Activated T-helper 2 cell treated with anti-CD3 and anti-CD28 coated beads, Interferon-gamma antibody, Interleukin-2, Interleukin-4, amounts not matched to agents 10 μg/mL and 5 μg/mL and 100 μg/mL, durations not matched to agents 14 hours and 24 hours and 36 hours (primary cell): ENCODE results near the gene CCNG1. TPM values are rescaled to one million over a fixed set of nuclear protein-coding genes. Genes with fewer than 3 reads are reported as not detected.
"Not testable (repeated sequence)": the region's sequence is repeated elsewhere in the genome, so short reads cannot be mapped to it uniquely, and the experiment has no call there.

Experiments
- DNase-seq: peaks from one replicate; pipeline ENCODE4 v3.0.0; 2021; ENCODE audit warnings: low spot score
- H3K27ac Mint-ChIP-seq: one replicate; pipeline ENCODE4 v1.8.0; 2021; ENCODE audit warnings: mixed read lengths
- H3K27me3 Mint-ChIP-seq: one replicate; pipeline ENCODE4 v1.8.0; 2021; ENCODE audit warnings: low read depth, mixed read lengths
- H3K36me3 Mint-ChIP-seq: one replicate; pipeline ENCODE4 v1.8.0; 2021; ENCODE audit warnings: low read depth, mixed read lengths
- H3K4me1 Mint-ChIP-seq: one replicate; pipeline ENCODE4 v1.8.0; 2021; ENCODE audit warnings: low read depth, mixed read lengths
- H3K4me3 Mint-ChIP-seq: one replicate; pipeline ENCODE4 v1.8.0; 2021; ENCODE audit warnings: low read depth, mild to moderate bottlenecking, moderate library complexity, mixed read lengths
- H3K9me3 Mint-ChIP-seq: one replicate; pipeline ENCODE4 v1.8.0; 2021; ENCODE audit warnings: mixed read lengths
- intact Hi-C: fragments of 100-400 bp; cut with micrococcal nuclease; formaldehyde crosslinking; loops from one replicate; pipeline ENCODE4 v1.15.1; 2023
- total RNA-seq: library from RNA; stranded (reverse); gene quantifications from 2 replicates; pipeline ENCODE4 v1.2.3, GENCODE V29; 2022

Gene CCNG1
- total RNA-seq, 1 donor from 2014 or later, result 89.4 TPM

- H3K4me1 Mint-ChIP-seq, result peaks cover 13% of the 10 kb centered on the region
- no peak overlapping the region for H3K4me3 Mint-ChIP-seq
- H3K9me3 Mint-ChIP-seq, result no peaks in the 10 kb centered on the region
- no peak overlapping the region for H3K27ac Mint-ChIP-seq
- intact Hi-C loops, result no loop called here
- no peaks in the 10 kb centered on the region for H3K27me3 Mint-ChIP-seq
- no peak for DNase-seq
- H3K36me3 Mint-ChIP-seq, result peaks cover 80% of the 10 kb centered on the region
These were observed 11.1 kb downstream of the CCNG1 start for GRCh38 chr5:163448491-163448890.

- H3K4me1 Mint-ChIP-seq, result peaks cover 22% of the 10 kb centered on the region
- H3K27ac Mint-ChIP-seq, result no peak overlapping the region
- DNase-seq, result no peak
- intact Hi-C loops, result no loop called here
- no peaks in the 10 kb centered on the region for H3K27me3 Mint-ChIP-seq
- H3K36me3 Mint-ChIP-seq, result peaks cover 75% of the 10 kb centered on the region
- no peak overlapping the region for H3K4me3 Mint-ChIP-seq
- H3K9me3 Mint-ChIP-seq, result no peaks in the 10 kb centered on the region
These were observed 14.1 kb downstream of the CCNG1 start for GRCh38 chr5:163451489-163451888.

- intact Hi-C loops, result loop anchor here (1.0 kb wide), 1 partner anchor 11 kb away; no protein-coding TSS in a partner anchor
- Mint-ChIP-seq H3K27ac (no peak overlapping the region), H3K36me3 (peaks cover 68% of the 10 kb centered on the region)
These were observed 16.3 kb downstream of the CCNG1 start for GRCh38 chr5:163453705-163454104.

GRCh38 chr5:163455406-163455805 is 18.0 kb downstream of the CCNG1 start:
- H3K4me3 Mint-ChIP-seq, H3K9me3 Mint-ChIP-seq, intact Hi-C loops, H3K27me3 Mint-ChIP-seq, DNase-seq: not testable (repeated sequence)
- peaks cover 53% of the 10 kb centered on the region for H3K36me3 Mint-ChIP-seq
- peak overlapping the region; percentile 40 for H3K27ac Mint-ChIP-seq
- peaks cover 29% of the 10 kb centered on the region for H3K4me1 Mint-ChIP-seq

More at GRCh38 chr5:163453705-163454104, 16.3 kb downstream of the CCNG1 start:
- no peak for DNase-seq
- peaks cover 31% of the 10 kb centered on the region for H3K4me1 Mint-ChIP-seq
- H3K4me3 Mint-ChIP-seq, result no peak overlapping the region
- no peaks in the 10 kb centered on the region for H3K9me3 Mint-ChIP-seq
- H3K27me3 Mint-ChIP-seq, result no peaks in the 10 kb centered on the region

- no peaks in the 10 kb centered on the region for H3K9me3 Mint-ChIP-seq
- H3K27me3 Mint-ChIP-seq, result no peaks in the 10 kb centered on the region
- H3K4me1 Mint-ChIP-seq, result peaks cover 28% of the 10 kb centered on the region
- H3K4me3 Mint-ChIP-seq, result peak overlapping the region; percentile 2
- no peak for DNase-seq
- intact Hi-C loops, result no loop called here
- peak overlapping the region; percentile 40 for H3K27ac Mint-ChIP-seq
- peaks cover 49% of the 10 kb centered on the region for H3K36me3 Mint-ChIP-seq
These were observed 18.7 kb downstream of the CCNG1 start for GRCh38 chr5:163456029-163456589.

- no peaks in the 10 kb centered on the region for H3K9me3 Mint-ChIP-seq
- no peaks in the 10 kb centered on the region for H3K27me3 Mint-ChIP-seq
- DNase-seq, result no peak
- peak overlapping the region; percentile 18 for H3K4me3 Mint-ChIP-seq
- peaks cover 31% of the 10 kb centered on the region for H3K4me1 Mint-ChIP-seq
- no peak overlapping the region for H3K27ac Mint-ChIP-seq
- H3K36me3 Mint-ChIP-seq, result peaks cover 42% of the 10 kb centered on the region
- intact Hi-C loops, result no loop called here
These were observed 19.4 kb downstream of the CCNG1 start for GRCh38 chr5:163456840-163457239.

GRCh38 chr5:163458778-163459385 is 21.5 kb downstream of the CCNG1 start:
- no peak for DNase-seq
- H3K27ac Mint-ChIP-seq, result peak overlapping the region; percentile 99
- intact Hi-C loops, result no loop called here
- no peaks in the 10 kb centered on the region for H3K27me3 Mint-ChIP-seq
- no peaks in the 10 kb centered on the region for H3K9me3 Mint-ChIP-seq
- peaks cover 39% of the 10 kb centered on the region for H3K36me3 Mint-ChIP-seq
- H3K4me1 Mint-ChIP-seq, result peaks cover 42% of the 10 kb centered on the region
- H3K4me3 Mint-ChIP-seq, result peak overlapping the region; percentile 95

GRCh38 chr5:163459462-163459818 is 22.0 kb downstream of the CCNG1 start:
- peaks cover 44% of the 10 kb centered on the region for H3K36me3 Mint-ChIP-seq
- peak overlapping the region; percentile 95 for H3K4me3 Mint-ChIP-seq
- no peak for DNase-seq
- H3K4me1 Mint-ChIP-seq, result peaks cover 46% of the 10 kb centered on the region
- no peaks in the 10 kb centered on the region for H3K9me3 Mint-ChIP-seq
- no peaks in the 10 kb centered on the region for H3K27me3 Mint-ChIP-seq
- intact Hi-C loops, result no loop called here
- H3K27ac Mint-ChIP-seq, result peak overlapping the region; percentile 99

GRCh38 chr5:163459819-163460561 is 22.6 kb downstream of the CCNG1 start, which contains the start of gene NUDCD2:
TSS of gene NUDCD2 (minus strand) at chr5:163460102. CDS start at chr5:163460050, 52 bp downstream.
- peaks cover 44% of the 10 kb centered on the region for H3K36me3 Mint-ChIP-seq
- peak within 1 kb of the TSS; percentile 99 for H3K27ac Mint-ChIP-seq
- H3K4me1 Mint-ChIP-seq, result peaks cover 47% of the 10 kb centered on the region
- H3K27me3 Mint-ChIP-seq, result no peaks in the 10 kb centered on the region
- peak within 1 kb of the TSS; percentile 95 for H3K4me3 Mint-ChIP-seq
- intact Hi-C loops, result loop anchor here (1.0 kb wide), 2 partner anchors 23 to 45 kb away; partner anchors contain the start of genes CCNG1 and MAT2B
- no peaks in the 10 kb centered on the region for H3K9me3 Mint-ChIP-seq
- peak; percentile 92 for DNase-seq

GRCh38 chr5:163460562-163461171 is 23.3 kb downstream of the CCNG1 start, which contains the start of gene HMMR:
TSS of gene HMMR (plus strand) at chr5:163460632. CDS start at chr5:163460693, 61 bp downstream.
- no peak for DNase-seq
- H3K4me3 Mint-ChIP-seq, result peak within 1 kb of the TSS; percentile 95
- H3K27me3 Mint-ChIP-seq, result no peaks in the 10 kb centered on the region
- no peaks in the 10 kb centered on the region for H3K9me3 Mint-ChIP-seq
- peaks cover 44% of the 10 kb centered on the region for H3K4me1 Mint-ChIP-seq
- intact Hi-C loops, result loop anchor here (1.0 kb wide), 2 partner anchors 23 to 45 kb away; partner anchors contain the start of genes CCNG1 and MAT2B
- peaks cover 39% of the 10 kb centered on the region for H3K36me3 Mint-ChIP-seq
- peak within 1 kb of the TSS; percentile 99 for H3K27ac Mint-ChIP-seq

GRCh38 chr5:163463063-163463435 is 25.7 kb downstream of the CCNG1 start:
- no peak for DNase-seq
- Mint-ChIP-seq H3K9me3 (no peaks in the 10 kb centered on the region), H3K27me3 (no peaks in the 10 kb centered on the region), H3K36me3 (peaks cover 29% of the 10 kb centered on the region), H3K27ac (peak overlapping the region; percentile 99), H3K4me3 (peak overlapping the region; percentile 28), H3K4me1 (peaks cover 35% of the 10 kb centered on the region)
- intact Hi-C loops, result no loop called here

- Mint-ChIP-seq H3K4me1 (peaks cover 30% of the 10 kb centered on the region), H3K36me3 (peaks cover 60% of the 10 kb centered on the region), H3K9me3 (no peaks in the 10 kb centered on the region), H3K27me3 (no peaks in the 10 kb centered on the region), H3K27ac (peak overlapping the region; percentile 74), H3K4me3 (peak overlapping the region; percentile 4)
- DNase-seq, result no peak
- intact Hi-C loops, result loop anchor here (2.0 kb wide), 1 partner anchor 13 kb away; no protein-coding TSS in a partner anchor
These were observed 30.3 kb downstream of the CCNG1 start for GRCh38 chr5:163467682-163468081.
